Activated CD8-positive, alpha-beta memory T cell treated with anti-CD3 and anti-CD28 coated beads for 4 hours (primary cell): Measurements from ENCODE around the gene KRCC1.
"Not testable (repeated sequence)": the region's sequence is repeated elsewhere in the genome, so short reads cannot be mapped to it uniquely, and the experiment has no call there.

Source experiments
- DNase-seq, 2 donors: peaks; one replicate each; pipeline ENCODE4 v3.0.0-alpha.2; 2020; ENCODE audit warnings: low read depth in 2 of 2

KRCC1 gene

DNA sequence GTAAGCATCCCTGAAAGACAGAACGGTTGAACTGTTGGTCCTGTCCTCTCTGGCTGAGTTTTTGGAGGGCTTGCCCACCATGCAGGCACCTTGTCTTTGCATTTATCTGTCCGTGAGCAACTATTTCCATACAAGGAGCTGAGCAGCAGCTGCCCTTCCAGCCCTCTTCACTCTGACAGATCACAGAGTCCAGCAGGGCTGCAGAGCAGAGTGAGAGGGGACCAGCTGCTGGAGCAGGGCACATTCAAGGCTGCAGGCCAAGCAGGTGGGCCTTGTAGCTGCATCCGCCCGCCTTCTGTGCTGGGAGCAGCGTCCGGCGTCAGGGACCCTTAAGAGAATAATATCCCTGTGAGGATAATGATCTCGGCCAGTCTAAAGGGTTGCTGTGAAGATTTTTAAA lies 21.5 kb upstream of the KRCC1 start:
- DNase-seq = no peak

DNA sequence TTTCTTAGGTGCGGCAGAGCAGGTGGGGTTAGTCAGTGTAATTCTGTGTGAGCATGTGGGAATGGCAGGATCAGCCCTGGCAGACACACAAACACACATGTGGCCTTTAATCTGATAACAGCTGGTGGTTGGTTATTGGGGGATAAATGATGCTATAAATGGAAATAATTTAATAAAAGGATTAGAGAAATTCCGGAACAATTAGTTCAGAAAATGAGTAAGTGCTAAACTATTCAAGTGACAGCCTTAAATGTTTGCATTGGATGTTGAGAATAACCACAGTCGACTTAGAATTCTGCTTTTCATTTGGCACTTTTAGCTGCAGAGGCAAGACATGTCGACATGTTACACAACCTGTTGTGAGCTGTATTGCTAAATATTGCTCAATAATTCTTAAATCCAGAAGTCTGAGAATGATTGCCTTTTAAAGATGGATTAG lies 19.3 kb upstream of the KRCC1 start:
- DNase-seq = no peak

DNA sequence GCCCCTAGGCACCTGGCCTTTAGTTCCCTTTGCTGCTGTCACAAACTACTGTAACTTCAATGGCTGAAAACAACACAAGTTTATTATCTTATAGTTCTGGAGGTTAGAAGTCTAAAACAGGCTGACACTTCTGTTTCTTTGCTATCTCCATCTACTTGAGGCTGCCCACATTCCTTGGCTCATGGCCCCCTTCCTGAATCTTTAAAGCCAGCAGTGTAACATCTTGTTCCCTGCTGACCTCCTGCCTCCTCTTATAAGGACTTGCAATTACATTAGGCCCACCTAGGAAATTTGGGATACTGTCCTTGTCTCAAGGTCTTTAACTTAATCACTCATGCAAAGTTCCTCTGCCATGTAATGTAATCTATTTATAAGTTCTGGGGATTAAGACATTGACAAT lies 18.6 kb upstream of the KRCC1 start:
- no peak for DNase-seq

DNA sequence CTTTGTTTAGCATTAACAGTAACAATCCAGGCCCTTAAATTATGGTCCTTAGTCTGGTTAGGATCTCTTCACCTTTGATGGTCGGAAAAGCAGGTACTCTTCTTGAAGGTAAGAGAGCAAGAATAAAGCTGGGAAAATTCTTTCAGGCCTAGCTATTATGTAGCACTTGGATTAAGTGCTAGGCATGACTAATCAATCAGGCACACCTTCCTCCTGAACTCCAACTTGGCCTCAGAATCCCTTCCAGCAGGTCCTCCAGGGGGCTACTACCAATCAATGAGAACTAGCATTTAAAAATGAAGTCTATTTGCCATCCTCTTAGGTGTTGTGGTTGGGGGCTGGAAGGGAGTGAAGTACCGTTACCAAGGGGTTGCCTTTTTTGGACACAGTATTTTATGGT lies 15.8 kb upstream of the KRCC1 start:
- DNase-seq = no peak

DNA sequence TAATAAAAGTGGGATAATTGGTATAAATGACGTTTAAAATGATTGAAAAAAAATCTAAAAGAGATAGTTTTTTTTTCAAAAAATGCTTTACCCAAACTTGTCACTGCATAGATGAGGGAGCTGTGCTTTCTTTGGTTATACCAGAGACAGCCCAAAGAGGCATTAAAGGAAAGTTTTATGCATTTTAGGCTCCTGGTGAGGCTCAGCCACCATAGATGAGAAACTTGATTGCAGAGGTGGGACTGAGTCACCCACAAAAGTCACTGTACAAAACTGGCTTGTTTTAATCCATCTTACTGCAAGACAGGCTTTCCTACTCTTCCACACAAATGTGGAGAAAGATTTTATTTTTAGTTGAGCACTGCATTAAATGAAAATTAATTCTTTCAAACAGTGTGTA lies 14.5 kb upstream of the KRCC1 start:
- no peak for DNase-seq

DNA sequence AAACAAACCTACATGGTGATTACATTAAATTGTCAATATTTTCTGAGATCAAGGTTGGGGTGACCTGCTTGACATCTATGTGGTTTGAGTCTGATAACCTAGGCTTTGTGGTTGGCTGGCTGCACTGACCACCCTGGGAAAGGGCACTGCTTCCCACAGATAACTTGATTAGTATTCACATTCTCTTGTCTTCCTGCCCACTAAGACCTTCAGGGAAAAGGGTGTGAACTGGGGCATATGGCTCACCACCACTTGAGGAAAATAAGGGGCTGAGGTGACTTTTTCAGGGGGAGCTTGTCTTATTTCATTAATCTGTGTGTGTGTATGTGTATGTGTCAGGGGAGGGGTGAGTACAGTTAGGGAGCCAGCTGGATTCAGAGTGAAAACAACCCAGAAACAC lies 13.5 kb upstream of the KRCC1 start:
- DNase-seq = no peak

DNA sequence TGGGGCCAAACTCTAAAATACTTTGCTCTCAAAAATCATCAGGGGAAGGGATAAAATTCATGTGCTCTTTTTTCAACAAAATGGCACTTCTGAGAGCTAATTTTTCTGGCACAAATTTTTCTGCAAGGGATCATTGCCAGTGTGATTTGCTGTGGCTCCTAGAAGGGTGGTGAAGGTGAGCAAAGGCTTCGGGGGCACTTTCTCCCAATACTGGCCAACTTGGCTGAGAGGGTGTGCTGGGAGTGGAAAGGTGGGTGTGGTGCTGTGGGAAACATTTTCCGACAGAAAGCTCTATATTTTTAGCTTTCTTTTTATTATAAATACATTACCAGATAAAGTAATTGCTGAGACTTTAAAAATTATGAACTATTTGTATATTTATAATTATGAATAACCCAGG lies 12.5 kb upstream of the KRCC1 start:
- no peak for DNase-seq

DNA sequence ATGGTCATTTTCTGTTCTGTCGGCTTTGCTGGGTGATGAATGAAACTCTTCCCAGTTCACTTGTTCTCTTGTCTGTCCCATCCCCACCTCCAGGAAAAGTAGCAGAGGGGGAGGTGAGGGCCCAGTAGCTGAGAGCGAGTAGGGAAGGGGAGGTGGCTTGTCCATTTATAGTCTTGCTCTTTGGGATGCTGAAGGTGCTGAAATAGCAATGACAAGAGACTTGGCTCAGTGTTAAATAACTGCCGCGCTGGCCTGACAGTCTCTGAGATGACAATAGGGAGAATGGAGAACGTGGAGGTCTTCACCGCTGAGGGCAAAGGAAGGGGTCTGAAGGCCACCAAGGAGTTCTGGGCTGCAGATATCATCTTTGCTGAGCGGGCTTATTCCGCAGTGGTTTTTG lies 12.0 kb upstream of the KRCC1 start, which contains the start of gene SMYD1:
SMYD1 (plus strand) TSS at position 228 of the 400 bp plus-strand sequence; CDS start at position 268, 40 bp downstream.
- no peak for DNase-seq

DNA sequence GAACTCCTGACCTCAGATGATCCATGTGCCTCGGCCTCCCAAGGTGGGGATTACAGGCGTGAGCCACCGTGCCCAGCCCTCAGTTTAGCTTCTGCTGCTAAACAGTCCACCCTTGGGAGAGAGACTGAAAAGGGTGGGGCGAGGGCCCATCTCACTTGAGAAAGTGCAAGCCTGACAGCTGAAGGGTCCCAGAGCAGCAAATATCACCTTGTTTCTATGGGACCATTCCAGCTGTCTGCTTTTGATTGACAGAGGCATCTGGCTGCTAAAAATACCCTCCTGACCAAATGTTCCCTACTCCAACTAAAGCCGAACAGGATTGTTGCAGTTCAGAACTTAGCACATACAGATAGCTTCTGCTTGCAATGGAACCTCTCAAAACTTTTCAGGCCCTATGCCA lies 11.6 kb upstream of the KRCC1 start:
- DNase-seq = no peak

DNA sequence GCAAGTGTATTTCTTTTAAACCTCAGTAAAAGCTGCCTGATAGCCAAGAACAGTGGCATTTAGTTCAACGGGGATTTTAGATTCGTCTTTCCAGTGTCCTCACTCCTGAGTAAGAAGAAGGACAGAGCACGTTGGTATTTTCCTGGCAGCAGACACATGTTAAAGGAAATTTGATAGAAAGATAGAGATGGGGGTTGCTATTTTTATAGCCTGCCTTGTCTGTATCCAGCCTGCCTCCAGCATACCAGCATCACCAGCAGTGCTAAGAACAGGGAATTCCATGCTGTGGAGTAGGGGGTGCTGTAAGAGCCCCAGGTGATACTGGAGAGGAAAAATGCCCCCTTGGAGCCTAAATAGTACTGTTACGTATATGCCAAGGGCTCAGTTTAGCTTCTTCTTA lies 11.0 kb upstream of the KRCC1 start:
- no peak for DNase-seq

DNA sequence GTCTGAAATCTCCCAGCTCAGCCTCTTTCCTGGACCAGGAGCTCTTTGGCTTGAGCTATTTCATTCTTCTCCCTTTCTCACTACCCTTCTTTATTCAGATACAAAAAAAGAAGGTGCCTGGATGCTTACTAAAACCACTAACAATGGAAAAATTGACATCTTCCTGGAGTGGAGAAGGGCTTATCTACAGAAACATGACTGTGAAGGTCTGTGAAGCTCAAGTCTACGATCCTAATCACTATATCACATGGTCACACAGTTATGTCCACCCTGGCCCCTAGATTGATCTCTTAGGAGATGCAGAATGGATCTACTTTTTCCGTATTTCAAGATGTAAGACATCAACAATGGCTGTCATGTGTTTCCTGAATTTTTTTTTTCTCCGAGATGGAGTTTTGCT lies 5.7 kb upstream of the KRCC1 start:
- DNase-seq = no peak

DNA sequence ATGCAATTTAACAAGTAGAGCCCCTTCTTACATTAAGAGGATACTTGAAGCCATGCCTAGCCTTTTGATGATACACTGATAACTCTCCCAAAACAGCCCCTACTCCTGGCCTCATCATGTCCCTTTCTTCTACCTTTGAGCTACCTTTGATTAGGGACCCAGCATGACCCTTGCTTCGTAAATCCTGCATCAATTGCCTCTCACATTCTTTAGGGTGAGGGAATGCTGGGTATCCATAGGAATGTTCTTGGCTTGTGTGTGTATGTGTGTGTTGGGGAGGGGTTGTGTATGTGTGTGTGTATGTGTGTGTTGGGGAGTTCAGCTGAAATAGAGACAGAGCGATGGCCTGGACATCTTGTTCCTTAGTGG lies 5.3 kb upstream of the KRCC1 start:
- DNase-seq = no peak

DNA sequence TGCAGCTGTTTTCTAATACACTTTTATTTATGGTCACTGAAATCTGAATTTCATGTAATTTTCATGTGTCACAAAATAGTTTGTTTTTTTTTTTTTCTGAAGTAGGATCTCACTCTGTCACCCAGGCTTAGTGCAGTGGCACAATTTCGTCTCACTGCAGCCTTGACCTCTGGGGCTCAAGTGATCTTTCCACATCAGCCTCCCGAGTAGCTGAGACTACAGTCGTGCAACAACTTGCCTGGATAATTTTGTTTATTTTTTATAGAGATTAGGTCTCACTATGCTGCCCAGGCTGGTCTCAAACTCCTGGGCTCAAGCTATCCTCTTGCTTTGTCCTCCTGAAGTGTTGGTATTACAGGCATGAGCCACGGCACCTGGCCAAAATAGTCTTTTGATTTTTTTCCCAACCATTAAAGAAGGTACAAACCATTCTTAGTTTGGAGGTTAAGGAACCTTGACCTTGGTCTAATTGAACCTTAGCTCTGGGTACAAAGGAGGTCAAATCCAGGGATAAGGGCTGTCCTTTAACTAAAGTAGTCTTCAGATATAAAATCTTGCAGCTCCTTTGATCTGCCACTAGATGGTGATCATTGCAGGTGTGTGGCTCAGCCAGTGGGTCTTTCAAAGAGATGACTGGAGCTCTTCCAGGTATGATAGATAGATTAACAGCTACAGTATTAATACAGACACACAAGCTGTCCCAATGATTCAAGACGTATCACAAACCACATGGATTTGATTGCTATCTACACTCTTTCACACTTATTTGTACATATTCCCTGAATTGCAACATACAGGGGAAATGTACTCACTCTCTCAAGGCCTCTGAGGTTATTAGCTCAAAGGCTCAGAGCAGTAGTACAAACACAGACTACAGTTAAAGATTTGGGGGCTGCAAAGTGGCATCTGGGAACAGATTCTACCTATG lies 4.7 kb upstream of the KRCC1 start:
- peak in 1 of 2 donors; percentile 7 for DNase-seq

DNA sequence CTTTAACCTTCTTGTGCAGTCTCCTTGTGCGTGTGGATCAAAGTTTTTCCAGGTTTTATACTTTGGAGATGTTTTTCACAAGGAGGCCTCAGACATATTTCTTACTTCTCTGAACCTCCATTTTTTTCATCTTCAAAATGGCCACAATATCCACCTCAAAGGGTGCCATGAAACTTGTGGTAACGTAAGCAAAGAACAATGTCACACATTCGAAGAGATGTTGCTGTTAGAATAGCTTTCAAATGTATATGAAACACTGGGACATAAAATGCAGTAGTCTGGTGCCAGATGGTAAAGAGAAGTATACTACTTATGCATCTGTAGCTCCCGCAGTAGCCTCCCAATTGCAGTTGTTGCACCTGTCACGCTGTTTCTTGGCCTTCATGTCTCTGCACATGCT lies 2.6 kb upstream of the KRCC1 start:
- no peak for DNase-seq

DNA sequence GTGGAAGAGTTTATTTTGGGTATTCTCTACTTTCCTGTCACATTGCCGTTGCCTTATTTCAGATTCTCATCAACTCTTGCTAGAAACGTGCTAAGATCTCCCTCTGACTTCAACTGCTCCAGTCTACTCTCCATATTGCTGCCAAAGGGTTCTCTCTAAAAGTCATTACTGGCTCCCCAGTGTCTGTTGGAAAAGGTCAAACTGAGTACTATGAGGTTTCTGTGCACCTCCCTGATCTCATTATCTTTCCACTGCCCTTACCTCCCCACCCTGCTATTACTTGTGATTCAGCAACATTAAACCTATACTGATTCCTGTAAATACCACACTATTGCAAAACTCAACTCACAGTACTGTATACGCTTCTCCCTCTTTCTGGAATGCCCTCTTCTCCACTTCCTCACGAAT lies 1.9 kb upstream of the KRCC1 start:
- no peak for DNase-seq

DNA sequence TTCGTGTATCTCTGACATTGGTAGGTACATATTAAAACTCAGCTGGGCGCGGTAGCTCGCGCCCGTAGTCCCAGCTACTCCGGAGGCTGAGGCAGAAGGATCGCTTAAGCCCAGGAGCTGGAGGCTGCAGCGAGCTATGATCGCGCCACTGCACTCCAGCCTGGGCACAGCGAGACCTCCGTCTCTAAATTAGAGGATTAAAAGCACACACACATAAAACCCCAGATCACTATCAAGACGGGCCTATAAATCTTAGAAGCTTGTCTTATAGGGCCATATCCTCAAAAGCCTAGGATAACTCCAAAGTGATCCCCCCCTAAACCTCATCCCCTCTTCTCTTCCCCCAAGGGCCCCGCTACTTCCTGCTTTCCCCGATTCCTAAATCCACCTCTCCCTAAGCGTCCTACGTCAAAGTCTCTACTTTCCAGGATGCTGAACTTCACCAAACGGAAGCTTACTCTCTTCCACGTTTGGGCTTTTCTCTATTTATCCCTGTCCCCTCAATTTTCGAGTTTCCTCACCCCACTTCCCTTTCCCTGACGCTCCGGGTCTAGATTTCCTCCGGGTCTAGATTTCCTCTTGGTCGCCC lies 707 bp downstream of the KRCC1 start:
- DNase-seq = no peak

DNA sequence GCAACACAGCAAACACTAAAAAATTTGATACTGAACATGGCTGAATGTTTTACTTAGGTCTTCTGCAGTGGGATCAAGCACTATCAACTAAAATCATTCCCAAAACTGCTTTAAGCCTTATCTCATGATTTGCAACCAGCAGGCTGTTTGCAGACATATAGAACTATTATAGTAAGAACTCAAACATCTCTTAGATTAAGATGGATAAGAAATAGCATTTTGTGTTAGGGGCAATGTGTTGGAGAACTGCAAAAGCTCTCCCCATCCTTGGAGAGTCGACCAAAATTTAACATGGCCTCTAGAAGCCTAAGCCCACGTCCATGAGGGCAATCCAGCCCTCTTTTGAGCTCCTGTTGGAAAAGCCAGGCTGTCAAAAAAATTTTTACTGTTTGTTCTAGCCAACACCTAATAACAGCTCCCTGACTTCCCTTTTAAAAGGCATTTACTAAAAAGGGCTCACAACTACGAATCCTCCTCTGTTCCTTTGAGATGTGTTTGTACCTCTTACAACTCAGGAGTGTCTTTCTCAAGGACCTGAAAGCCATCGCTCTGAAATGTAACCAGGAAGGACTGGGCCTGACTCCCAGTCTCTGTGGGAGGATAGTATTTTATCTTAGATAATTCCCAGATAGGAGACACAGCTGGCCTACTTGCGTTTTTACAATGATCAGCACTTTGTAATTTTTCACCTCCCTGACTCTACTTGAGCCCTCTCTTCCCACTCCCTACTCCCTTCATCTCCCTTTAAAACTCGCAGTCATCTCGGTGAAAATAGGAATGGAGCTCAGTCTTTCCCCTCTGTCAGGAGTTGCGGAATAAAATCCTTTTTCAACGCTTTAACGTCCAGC lies 1.4 kb downstream of the KRCC1 start:
- no peak for DNase-seq

DNA sequence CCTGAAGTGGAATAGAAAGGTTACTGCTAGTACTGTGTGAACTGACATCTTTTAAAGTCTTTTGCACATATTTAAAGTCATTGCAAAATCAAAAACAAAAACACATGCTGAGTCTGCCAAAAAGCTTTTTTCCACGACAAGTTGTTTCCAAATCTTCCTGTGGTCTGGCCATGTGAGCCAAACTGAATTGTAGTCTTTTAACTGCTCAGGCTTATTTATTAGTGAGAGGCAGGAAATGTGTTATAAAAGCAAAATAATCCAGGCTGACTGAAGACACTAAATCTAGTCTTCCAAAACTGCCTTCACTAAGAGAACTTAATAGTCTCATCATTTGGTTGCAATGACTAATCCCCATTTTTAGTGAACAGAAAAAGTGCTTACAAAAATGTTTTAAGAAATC lies 2.3 kb downstream of the KRCC1 start:
- DNase-seq = no peak

DNA sequence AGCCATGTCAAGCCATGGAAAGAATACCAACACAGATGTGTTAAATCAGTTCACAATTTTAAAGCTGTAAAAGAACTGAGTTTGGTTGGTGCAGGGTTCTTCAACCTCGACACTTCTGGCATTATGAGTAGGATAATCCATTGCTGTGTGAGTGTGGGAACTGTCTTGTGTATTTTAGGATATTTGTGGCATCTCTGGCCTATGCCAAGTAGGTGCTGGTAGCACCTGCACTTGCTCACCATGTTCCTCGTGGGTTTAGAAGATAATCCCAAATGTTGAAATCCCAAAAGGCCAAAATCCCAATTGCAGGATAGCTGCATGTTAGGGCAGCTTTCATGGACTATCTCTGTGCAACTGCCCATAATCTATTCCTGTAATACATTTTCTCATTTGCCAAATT lies 3.8 kb downstream of the KRCC1 start:
- DNase-seq = no peak

DNA sequence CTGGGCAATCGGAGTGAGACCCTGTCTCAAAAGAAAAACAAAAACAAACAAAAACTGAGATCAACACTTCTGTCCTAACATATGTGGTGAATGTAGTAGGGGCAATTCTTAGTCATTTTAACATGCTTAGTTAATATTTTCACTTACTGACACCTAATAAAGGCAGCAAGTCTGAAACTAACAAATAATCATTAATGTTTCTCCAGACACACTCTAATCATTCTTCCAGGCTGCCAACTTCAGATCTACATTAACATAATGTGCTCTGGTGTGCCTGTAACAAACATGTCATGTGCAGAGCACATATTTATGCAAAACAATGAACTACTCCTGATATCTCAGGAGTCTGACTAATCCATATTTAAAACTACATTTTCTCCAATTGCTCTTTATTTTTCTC lies 6.0 kb downstream of the KRCC1 start:
- no peak for DNase-seq

DNA sequence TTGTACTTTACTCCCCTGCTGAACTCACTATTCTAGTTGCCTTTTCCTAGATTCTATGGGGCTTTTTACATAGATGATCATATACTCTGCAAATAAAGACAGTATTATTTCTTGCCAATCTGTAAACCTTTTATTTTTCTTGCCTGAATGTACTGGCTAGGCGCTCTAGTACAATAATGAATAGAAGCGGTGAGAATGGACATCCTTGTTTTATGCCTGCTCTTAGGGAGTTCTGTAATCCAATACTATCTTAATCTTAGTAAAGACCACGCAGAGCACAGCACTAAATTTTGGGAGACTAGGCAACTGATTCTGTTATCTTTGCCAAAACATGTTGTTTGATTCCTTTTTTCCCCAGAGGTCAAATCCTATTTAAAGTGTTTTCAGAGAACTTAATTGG lies 7.0 kb downstream of the KRCC1 start:
- DNase-seq = no peak

DNA sequence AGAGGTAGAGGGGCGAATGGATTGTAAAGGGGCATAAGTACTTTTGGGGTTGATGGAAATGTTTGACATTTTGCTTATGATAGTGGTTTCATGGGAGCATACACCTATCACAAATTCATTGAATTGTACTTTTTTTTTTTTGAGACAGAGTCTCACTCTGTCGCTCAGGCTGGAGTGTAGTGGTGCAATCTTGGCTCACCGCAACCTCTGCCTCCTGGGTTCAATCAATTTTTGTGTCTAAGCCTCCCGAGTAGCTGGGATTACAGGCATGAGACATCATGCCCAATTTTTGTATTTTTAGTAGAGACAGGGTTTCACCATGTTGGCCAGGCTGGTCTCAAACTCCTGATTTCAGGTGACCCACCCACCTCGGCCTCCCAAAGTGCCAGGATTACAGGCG lies 10.0 kb downstream of the KRCC1 start:
- DNase-seq = not testable (repeated sequence)

DNA sequence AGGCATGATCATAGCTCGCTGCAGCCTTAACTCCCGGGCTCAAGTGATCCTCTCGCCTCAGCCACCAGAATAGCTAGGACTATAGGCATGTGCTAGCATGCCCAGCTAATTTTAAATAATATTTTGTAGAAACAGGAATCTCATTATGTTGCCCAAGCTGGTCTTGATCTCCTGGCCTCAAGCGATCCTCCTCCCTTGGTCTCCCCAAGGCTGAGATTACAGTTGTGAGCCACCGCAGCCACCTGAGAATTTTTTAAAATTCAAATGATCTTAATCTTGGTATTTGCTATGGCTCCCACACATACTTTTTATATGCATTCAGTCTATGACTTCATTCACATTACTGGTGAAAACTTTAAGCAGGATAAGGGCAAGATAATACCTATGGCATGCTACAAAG lies 13.1 kb downstream of the KRCC1 start:
- DNase-seq = no peak
